Measurements from ENCODE around the gene BAIAP2. TPM values are rescaled to one million over a fixed set of nuclear protein-coding genes. Genes with fewer than 3 reads are reported as not detected.
A peak's percentile ranks its signal among the peaks of the same experiment; 100 is the strongest.

Gene BAIAP2
- total and polyA plus RNA-seq, 2 of the 13 experiments (the other 11 are each of a cell fraction or from before 2014, with no cell fraction given) = 22.5 to 24.0 TPM

DNA sequence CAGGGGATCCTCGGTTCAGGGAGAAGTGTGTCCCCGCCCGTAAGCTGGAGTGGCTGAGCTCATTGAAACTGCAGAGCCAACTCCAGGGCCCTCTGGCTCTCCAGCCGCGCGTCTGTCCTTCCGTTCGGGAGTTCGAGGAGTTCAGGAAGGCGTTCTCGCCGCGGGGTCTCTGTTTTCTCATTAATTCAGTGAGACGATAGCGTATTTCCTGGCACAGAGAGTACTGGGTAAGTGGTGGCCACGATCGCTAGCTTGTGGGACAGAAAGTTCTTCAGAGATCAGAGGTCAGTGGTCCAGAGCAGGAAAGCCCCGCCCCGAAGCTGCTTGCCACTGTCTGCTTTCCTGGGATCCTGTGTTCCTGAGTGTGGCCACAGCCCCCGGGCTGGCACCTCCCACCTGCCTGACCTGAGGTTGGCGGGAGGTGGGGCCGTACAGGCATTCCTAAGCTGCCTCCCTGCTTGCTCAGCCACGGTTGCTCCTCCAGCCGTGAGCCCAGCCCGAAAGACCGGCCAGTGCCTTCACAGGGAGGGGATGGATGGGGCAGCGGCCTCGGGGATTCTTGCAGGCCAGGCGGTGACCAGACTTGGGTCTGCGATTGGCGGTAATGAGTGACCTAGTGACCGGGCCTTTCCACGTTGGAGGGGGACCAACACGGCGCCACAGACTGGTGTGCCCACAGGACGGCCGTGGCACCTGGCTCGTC is 8.9 kb downstream of the BAIAP2 start (continued):
- TF ChIP-seq IRF9 (CRISPR knock-in tag; IDR thresholded peaks at IDR 0.05; ENCODE audit: borderline replicate concordance) (no peak), ZNF329 (CRISPR knock-in tag; IDR thresholded peaks at IDR 0.05; ENCODE audit: low read depth) (no peak), ZNF136 (CRISPR knock-in tag; IDR thresholded peaks at IDR 0.05; ENCODE audit: low read depth) (0 out of 2 replicates have a peak, but pooled peaks have one; percentile 53), ZNF781 (CRISPR knock-in tag; IDR thresholded peaks at IDR 0.05; ENCODE audit: borderline replicate concordance, not compliant biosample characterization) (no peak), ESRRA (CRISPR knock-in tag; IDR thresholded peaks at IDR 0.05; ENCODE audit: low read depth) (no peak; the same call in 1 of the 2 replicates), WIZ (CRISPR knock-in tag; IDR thresholded peaks at IDR 0.05) (no peak), TBX2 (CRISPR knock-in tag; IDR thresholded peaks at IDR 0.05; ENCODE audit: borderline replicate concordance) (peak; percentile 75), ZNF678 (CRISPR knock-in tag; IDR thresholded peaks at IDR 0.05) (peak; percentile 67; the same call in 1 of the 2 replicates), GPN1 (CRISPR knock-in tag; IDR thresholded peaks at IDR 0.05; ENCODE audit: borderline replicate concordance) (no peak; the same call in 1 of the 2 replicates), TSC22D2 (CRISPR knock-in tag; IDR thresholded peaks at IDR 0.05; ENCODE audit: borderline replicate concordance) (no peak), ZFP36L2 (CRISPR knock-in tag; IDR thresholded peaks at IDR 0.05) (no peak)
- TF ChIP-seq, protein P1, sequence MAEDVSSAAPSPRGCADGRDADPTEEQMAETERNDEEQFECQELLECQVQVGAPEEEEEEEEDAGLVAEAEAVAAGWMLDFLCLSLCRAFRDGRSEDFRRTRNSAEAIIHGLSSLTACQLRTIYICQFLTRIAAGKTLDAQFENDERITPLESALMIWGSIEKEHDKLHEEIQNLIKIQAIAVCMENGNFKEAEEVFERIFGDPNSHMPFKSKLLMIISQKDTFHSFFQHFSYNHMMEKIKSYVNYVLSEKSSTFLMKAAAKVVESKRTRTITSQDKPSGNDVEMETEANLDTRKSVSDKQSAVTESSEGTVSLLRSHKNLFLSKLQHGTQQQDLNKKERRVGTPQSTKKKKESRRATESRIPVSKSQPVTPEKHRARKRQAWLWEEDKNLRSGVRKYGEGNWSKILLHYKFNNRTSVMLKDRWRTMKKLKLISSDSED (CRISPR knock-in tag; IDR thresholded peaks at IDR 0.05) = no peak
- TF ChIP-seq, protein P2, sequence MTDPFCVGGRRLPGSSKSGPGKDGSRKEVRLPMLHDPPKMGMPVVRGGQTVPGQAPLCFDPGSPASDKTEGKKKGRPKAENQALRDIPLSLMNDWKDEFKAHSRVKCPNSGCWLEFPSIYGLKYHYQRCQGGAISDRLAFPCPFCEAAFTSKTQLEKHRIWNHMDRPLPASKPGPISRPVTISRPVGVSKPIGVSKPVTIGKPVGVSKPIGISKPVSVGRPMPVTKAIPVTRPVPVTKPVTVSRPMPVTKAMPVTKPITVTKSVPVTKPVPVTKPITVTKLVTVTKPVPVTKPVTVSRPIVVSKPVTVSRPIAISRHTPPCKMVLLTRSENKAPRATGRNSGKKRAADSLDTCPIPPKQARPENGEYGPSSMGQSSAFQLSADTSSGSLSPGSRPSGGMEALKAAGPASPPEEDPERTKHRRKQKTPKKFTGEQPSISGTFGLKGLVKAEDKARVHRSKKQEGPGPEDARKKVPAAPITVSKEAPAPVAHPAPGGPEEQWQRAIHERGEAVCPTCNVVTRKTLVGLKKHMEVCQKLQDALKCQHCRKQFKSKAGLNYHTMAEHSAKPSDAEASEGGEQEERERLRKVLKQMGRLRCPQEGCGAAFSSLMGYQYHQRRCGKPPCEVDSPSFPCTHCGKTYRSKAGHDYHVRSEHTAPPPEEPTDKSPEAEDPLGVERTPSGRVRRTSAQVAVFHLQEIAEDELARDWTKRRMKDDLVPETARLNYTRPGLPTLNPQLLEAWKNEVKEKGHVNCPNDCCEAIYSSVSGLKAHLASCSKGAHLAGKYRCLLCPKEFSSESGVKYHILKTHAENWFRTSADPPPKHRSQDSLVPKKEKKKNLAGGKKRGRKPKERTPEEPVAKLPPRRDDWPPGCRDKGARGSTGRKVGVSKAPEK (CRISPR knock-in tag; IDR thresholded peaks at IDR 0.05; ENCODE audit: borderline replicate concordance) = 0 out of 2 replicates have a peak, but pooled peaks have one; percentile 13
- TF ChIP-seq, protein P3, sequence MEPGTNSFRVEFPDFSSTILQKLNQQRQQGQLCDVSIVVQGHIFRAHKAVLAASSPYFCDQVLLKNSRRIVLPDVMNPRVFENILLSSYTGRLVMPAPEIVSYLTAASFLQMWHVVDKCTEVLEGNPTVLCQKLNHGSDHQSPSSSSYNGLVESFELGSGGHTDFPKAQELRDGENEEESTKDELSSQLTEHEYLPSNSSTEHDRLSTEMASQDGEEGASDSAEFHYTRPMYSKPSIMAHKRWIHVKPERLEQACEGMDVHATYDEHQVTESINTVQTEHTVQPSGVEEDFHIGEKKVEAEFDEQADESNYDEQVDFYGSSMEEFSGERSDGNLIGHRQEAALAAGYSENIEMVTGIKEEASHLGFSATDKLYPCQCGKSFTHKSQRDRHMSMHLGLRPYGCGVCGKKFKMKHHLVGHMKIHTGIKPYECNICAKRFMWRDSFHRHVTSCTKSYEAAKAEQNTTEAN (CRISPR knock-in tag; conservative IDR thresholded peaks at IDR 0.05) = no peak; the same call in 1 of the 2 replicates
- TF ChIP-seq, protein P4, sequence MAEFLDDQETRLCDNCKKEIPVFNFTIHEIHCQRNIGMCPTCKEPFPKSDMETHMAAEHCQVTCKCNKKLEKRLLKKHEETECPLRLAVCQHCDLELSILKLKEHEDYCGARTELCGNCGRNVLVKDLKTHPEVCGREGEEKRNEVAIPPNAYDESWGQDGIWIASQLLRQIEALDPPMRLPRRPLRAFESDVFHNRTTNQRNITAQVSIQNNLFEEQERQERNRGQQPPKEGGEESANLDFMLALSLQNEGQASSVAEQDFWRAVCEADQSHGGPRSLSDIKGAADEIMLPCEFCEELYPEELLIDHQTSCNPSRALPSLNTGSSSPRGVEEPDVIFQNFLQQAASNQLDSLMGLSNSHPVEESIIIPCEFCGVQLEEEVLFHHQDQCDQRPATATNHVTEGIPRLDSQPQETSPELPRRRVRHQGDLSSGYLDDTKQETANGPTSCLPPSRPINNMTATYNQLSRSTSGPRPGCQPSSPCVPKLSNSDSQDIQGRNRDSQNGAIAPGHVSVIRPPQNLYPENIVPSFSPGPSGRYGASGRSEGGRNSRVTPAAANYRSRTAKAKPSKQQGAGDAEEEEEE (CRISPR knock-in tag; IDR thresholded peaks at IDR 0.05; ENCODE audit: borderline replicate concordance) = peak; percentile 48; the same call in 1 of the 2 replicates
- TF ChIP-seq, protein P5, sequence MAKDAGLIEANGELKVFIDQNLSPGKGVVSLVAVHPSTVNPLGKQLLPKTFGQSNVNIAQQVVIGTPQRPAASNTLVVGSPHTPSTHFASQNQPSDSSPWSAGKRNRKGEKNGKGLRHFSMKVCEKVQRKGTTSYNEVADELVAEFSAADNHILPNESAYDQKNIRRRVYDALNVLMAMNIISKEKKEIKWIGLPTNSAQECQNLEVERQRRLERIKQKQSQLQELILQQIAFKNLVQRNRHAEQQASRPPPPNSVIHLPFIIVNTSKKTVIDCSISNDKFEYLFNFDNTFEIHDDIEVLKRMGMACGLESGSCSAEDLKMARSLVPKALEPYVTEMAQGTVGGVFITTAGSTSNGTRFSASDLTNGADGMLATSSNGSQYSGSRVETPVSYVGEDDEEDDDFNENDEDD (CRISPR knock-in tag; IDR thresholded peaks at IDR 0.05; ENCODE audit: borderline replicate concordance) = 0 out of 2 replicates have a peak, but pooled peaks have one; percentile 12
